ENCODE results near the gene DDX17.

The DDX17 gene

DNA sequence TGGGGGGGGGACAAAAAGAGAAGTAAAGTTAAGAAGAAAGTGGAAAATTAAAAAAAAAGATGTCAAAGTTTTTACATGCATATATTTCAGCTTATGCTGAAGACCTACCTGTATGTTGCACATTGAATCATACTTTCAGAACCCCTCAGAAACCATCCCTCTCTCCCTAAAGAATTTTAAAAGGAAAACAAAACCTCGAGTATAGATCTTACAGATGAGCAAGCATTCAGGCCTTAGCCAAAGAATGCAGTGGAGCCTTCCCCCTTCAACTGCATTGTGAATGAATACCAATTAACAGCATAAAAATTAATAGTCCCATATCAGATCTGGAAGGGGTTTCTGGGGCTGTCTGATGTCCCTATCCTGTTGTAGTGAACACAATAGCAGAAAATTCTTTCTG lies 21.9 kb downstream of the DDX17 start:
- no peak for TF ChIP-seq CTCF (IDR thresholded peaks at IDR 0.05; ENCODE audit: low read depth, low read length)
- no peak for DNase-seq (ENCODE audit: extremely low read depth, low read depth)

DNA sequence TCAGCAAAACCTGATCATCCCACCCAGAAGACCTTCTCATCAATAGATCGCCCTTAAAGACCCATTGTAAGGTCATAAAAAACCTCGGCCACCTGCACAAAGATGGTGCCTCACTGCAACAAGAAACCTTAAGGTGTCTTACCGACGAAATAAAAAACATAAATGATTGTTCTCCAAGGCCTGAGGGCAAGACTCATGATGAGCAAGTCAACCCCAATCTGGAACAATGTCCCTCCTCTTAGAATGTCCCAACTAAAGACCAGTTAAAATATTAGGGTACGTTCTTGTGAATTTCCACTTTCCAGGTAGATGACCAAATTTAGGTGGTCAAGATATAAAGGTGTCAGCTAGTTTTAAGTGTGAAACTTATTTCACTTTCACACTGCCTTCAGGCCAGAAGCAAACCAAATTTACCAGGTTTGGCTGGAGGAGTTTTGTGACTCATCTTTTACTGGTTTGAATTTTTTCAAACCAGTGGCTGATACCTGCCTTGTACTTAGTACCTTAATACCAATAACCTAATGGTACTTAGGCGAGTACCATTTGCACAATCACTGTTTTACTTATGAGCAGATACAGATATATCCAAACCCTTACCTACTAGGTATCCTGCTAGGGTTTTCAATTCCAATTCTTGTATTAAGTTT lies 23.3 kb downstream of the DDX17 start:
- no peak for TF ChIP-seq CTCF (IDR thresholded peaks at IDR 0.05; ENCODE audit: low read depth, low read length)
- DNase-seq (ENCODE audit: extremely low read depth, low read depth): no peak

GRCh38 chr22:38481871-38482332 lies 24.2 kb downstream of the DDX17 start:
- no peak for TF ChIP-seq CTCF (IDR thresholded peaks at IDR 0.05; ENCODE audit: low read depth, low read length)
- no peak for DNase-seq (ENCODE audit: extremely low read depth, low read depth)

DNA sequence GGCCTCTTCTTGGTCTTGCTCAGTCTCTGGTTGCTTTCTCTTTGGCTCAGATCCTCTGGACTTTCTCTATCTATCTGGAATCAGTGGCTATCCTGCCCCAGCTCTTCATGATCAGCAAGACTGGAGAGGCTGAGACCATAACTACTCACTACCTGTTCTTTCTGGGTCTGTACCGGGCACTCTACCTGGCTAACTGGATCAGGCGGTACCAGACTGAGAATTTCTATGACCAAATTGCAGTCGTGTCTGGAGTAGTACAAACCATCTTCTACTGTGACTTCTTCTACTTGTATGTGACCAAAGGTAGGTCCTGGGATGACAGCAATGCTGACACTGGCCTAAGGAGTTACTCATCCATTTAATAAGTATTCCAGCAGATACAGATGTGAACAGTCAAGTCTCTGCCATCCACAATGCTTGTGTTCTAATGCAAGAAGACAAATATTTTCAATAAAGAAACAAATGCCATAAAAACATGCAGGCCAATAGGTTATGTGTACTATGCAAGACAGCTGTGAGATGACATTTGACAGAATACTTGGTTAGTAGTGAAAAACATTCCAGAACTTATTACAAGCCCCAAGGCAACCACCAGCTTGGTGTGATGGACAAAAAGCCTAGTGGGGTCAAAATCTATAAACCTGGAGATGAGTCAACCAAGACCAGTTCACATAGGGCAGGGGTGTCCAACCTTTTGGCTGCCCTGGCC lies 24.8 kb downstream of the DDX17 start:
- no peak for TF ChIP-seq CTCF (IDR thresholded peaks at IDR 0.05; ENCODE audit: low read depth, low read length)
- DNase-seq (ENCODE audit: extremely low read depth, low read depth): no peak

GRCh38 chr22:38479096-38479837 lies 26.8 kb downstream of the DDX17 start:
- no peak for TF ChIP-seq CTCF (IDR thresholded peaks at IDR 0.05; ENCODE audit: low read depth, low read length)
- DNase-seq (ENCODE audit: extremely low read depth, low read depth): no peak

GRCh38 chr22:38477585-38477984 lies 28.5 kb downstream of the DDX17 start:
- no peak for DNase-seq (ENCODE audit: extremely low read depth, low read depth)
- TF ChIP-seq CTCF (IDR thresholded peaks at IDR 0.05; ENCODE audit: low read depth, low read length): no peak
